HG03378 (cell line): ENCODE data around the gene GALNT18.
"Not testable (repeated sequence)": the region's sequence is repeated elsewhere in the genome, so short reads cannot be mapped to it uniquely, and the experiment has no call there.

ENCODE experiments used
- ATAC-seq: cut with Tn5 transposase; IDR thresholded peaks from one replicate; pipeline ENCODE4 v1.9.1; 2021; ENCODE audit warnings: mild to moderate bottlenecking, moderate library complexity; ENCODE audit not compliant: unreplicated experiment

The GALNT18 gene

DNA sequence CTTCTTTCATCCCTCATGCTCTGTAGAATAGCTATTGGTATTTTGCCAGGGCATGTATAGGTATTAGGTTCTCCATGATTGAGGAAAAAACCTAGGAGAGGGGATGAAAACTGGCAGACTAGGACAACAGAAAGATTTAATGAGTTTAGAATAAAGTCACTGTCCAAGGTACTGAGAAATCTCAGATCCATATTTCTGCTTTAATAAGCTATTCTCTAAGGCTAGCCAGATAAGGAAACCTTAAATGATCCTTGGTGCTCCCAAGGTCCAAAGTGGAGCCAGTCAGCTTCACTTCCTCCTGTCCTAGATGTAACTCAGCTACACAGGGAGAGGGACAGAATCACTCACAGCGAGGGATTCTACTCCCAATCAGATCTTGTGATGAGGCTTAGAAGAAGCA lies 255.0 kb downstream of the GALNT18 start:
- no peak for ATAC-seq

- ATAC-seq = no peak
Measured at GRCh38 chr11:11363674-11364073, 258.1 kb downstream of the GALNT18 start.

GRCh38 chr11:11359611-11360010 lies 262.2 kb downstream of the GALNT18 start:
- ATAC-seq = no peak

DNA sequence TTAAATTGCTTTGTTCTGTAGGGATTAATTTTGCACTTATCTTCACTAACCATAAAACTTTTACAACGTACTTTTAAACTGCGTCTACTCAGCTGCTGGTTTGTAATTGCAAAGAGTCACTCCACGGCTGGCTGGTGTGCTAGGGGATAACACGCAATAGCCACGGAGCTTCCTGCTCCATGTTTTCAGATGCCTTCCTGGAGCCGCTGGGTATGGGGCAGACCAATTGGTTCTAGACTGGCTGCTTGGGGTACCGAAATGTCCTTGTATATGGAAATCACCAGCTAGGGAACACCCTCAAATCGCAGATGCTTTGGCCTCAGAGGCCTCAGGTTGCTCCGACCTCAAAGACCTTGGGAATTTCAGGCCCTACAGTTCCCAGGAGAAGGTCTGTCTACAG lies 265.0 kb downstream of the GALNT18 start:
- ATAC-seq = no peak

DNA sequence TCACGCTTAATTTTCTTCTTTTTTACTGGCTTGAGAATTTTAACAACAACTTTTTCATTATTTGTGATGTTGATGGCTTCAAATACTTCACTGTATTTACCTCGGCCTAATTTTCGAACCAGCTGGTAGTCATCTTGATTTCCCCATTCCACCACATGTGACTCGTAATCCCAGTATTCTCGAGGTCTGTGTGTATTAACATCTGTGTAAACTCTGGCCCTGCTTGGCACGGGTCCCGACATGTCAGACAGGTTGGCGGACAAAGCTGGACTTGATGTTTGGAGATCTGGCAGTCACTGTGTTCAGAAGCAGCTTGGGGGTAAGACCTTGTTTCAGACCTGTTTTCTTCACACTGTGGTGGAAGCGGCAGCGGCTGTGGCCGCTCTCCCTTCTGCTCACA lies 268.9 kb downstream of the GALNT18 start, which contains the start of gene CSNK2A3:
TSS of gene CSNK2A3 (minus strand) at position 373 of the 400 bp plus-strand sequence. CDS start at position 242, 131 bp downstream.
- not testable (repeated sequence) for ATAC-seq

- ATAC-seq = not testable (repeated sequence)
Measured at GRCh38 chr11:11351851-11352250, 270.0 kb downstream of the GALNT18 start.

DNA sequence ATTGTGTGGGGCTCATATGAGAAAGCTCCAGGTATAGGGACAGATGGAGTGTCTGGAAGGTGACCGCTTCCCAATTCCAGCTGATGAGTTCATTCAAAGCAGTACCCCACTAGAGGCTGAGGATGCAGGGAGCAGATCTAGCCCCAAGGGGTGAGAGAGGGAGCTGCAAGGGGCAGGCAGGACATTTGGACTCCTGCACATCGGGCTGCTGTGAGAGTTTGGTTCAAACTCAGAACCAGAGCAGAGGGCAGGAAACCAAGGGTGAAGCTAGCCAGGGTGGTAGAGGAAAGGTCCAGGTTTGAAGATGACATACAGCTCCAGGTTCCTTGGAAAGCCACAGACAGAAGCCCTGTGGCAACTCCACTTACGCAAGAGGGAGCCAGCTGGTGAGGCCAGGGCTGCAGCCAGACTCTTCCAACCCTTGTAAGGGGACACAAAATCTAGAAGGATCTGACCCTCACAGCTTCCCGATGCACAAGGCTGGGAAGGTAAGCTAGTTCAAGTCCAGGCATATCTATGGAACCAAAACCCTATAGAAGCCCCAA lies 270.7 kb downstream of the GALNT18 start:
- no peak for ATAC-seq

DNA sequence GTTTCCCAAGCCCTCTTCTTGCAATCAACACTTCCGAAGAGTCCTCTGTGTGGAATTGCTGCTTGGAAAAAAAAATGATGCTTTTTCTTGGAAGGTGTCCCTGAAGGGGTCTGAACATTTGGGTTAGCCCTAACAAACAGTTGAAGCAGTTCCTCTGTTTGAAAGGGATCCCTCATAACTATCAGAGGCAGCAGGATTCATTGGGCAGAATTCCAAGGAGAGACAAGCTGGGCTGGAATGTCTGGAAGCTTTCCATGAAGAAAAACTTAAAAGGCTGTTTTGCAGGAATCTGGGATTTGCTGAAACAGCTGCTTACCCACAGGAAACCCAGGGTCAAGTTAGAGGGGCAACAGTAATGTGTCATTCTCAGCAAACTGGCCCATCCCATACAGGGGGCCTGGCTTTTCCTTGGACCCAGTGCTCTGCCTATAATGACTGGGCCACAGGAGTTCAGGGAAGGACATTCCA lies 271.9 kb downstream of the GALNT18 start:
- ATAC-seq = no peak

DNA sequence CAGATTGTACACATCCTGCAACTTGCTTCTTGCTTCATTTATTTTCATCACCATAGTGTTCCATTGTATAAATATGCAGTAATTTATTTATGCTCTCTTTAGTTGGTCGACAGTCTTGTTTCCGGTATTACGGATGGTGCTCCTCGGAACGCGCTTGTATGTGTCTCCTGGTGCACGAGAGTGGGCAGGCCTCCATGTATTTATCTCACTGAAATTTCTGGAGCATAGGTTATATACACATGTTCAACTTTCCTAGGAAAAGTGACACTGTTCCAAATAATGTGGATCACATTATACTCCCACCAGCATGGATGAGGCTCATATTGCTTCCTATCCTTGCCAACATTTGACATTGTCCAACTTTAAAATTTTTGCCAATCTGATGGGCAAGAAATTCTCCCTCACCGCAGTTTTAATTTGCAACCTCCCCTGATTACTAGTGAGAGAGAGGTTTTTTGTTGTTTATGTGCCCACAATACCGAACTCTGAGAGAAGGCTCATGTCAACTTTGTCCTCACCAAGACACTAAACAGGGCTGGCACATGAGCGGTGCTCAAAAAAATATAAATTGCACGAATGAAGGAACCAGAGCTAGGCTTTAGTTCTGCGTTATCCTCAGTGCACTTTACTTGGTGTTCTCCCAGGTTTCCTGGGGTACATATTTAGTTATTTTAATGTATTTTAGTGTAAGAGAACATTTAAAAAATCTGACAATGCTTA lies 272.5 kb downstream of the GALNT18 start:
- no peak for ATAC-seq

GRCh38 chr11:11348303-11348702 lies 273.5 kb downstream of the GALNT18 start:
- ATAC-seq = no peak

- no peak for ATAC-seq
Measured at GRCh38 chr11:11347592-11347991, 274.2 kb downstream of the GALNT18 start.

DNA sequence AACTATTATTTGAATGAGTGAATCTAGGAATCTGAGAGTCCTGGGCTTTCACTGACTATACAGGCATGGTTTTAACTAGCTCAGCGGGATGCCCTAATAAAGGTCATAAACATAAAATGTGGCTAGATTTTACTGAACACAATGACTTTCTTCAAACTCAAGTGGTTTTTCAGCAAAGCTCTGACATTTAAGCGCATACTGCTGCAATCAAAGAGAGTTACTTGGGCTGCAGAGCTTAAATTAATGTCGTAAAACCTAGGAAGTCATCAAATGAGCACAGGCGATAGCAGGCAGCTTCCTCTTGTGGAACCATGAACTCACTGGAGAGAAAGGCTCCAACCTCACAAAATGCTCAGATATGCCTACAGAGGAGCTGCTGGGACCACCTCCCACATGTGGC lies 275.5 kb downstream of the GALNT18 start:
- no peak for ATAC-seq

DNA sequence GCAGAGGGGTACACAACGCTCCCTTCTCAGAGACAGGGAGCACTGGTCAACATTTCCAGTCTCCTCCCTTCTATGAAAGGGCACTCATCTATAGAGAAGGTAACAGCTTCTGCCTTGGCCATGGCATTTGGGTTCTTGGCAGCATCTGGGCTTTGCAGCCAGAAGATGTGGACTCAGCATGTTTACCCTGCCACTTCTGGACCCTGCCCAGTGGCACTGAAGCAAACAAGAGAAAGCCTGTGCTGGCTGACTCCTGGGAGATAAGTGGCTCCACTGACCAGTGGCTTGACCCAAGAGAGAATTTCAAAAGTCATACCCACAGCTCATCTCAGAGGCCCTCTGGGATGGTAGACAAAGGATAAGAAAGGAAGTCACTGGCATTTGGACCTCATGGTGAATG lies 276.7 kb downstream of the GALNT18 start:
- no peak for ATAC-seq

DNA sequence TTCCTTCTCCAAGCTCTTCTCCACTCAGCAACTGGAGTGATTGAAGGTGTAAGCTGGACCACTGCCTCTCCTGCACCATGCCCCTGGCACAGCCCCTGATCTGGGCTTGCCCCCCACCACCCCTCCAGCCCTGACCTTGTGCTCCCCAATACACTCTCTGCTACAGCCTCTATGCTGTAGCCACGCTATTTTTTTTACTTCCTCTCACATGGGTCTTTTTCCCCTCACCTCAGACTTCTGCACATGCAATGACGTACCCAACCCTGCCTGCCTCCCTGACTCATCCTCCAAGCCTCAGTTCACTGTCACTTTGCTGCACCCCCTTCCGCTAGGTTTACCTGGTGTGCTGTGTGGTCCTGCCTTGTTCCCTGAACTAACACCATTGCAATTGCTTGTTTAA lies 277.8 kb downstream of the GALNT18 start:
- ATAC-seq = no peak

DNA sequence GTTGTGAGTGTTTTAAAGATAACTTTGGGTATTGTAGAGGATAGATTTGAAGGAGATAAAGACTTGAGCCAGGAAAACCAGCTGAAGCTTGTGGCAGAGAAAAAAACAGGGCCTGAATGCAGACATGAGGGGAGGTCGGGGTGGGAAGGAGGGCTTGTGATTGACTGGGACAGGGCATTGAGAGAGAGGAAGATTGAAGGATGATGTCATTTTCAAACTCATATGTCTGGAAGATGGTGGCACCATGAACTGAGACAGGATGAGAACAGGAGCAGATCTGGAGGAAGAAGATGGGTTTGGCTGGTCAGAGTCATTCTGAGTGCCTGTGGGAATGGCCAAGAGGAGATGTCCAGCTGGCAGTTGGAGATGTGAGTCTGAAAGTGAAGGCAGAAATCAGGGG lies 283.5 kb downstream of the GALNT18 start:
- no peak for ATAC-seq

DNA sequence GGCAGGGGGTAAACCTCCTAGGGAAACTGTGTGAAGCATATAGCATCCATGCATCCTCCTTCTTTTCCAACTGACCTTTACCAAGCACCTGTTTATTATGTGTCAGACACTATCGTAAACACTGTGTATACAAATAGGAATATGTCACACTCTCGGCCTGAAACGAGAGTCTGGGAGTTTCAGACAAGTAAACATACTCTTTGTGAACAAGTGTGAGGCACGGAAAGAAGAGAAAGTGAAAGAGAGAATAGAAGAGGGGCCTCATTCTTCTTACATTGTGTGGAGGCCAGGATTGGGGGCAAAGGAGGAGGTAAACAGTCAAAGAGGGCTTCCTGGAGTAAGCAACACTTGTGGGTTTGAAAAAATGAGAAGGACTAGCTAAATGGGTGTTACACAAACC lies 285.1 kb downstream of the GALNT18 start:
- ATAC-seq = no peak

GRCh38 chr11:11335043-11335442 lies 286.8 kb downstream of the GALNT18 start:
- ATAC-seq = no peak

DNA sequence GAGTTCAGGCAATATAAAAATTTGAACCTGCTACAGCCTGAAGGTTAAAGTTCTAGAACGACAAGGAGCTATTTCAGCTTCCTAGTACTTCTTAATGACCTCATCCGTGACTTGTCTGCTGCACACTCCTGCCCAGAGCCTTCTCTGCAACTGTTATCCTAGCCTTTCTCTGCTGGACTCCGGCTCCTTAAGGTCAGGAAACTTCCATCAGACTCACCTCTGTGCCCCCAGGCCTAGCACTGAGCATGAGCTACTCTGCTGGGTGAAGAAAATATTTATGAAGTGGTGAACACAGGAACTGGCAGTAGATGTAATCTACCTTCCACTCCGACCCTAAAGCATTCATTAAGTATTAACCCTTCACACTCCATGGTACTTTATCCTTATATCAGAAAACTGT lies 287.2 kb downstream of the GALNT18 start:
- no peak for ATAC-seq

- ATAC-seq = no peak
Measured at GRCh38 chr11:11332141-11332710, 289.6 kb downstream of the GALNT18 start.

GRCh38 chr11:11329062-11329806 lies 292.6 kb downstream of the GALNT18 start:
- no peak for ATAC-seq

DNA sequence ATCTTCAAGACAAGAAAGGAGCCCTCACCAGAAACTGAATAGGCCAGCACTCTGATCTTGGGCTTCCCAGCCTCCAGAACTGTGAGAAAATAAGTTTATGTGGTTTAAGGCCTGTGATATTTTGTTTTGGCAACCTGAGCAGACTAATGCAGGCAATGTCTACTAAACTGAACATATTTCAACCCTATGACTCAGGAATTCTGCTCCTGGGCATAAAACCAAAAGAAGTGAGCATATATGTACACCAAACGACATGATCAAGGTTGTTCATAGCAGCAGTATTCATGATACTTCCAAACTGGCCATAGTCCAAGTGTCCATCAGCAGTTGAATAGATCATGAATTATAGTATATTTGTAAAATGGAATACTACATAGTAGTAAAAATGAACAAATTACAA lies 297.7 kb downstream of the GALNT18 start:
- no peak for ATAC-seq

- no peak for ATAC-seq
Measured at GRCh38 chr11:11322101-11322500, 299.7 kb downstream of the GALNT18 start.
